Heart left ventricle (tissue), 13 donors: ENCODE data around the gene MYO15B.

ENCODE experiments used
- CTCF ChIP-seq, 12 donors: fragments of 200-600 bp; sonication (generic) in 4 of 12; IDR thresholded peaks; one replicate each; pipeline versions ENCODE4 v1.5.0 to v1.8.0; 2018 to 2022; ENCODE audit warnings: antibody characterized with exemption in 12 of 12, mild to moderate bottlenecking in 5 of 12
- POLR2A ChIP-seq, 2 donors: fragments of 450-650 bp; IDR thresholded peaks; one replicate each; pipeline ENCODE4 v1.6.1; 2017; ENCODE audit warnings: antibody characterized with exemption in 2 of 2, mild to moderate bottlenecking in 2 of 2, moderate library complexity in 2 of 2
- donor health status: ischemic (EF 13 %, LVEDD 7.1; RV severe dilation, severe dysfunction).
- donor health status: DM: no; HTN: yes; CAD: no.
- donor health status: DM: no; HTN: no; CAD: no.
- donor health status: ischemic (EF 25% LVEDD 6.9; RV normal size, moderate dysfunction).
- donor health status: ischemic (EF 25% LVEDD 5.7; RV mildly dilated, moderate dysfunction).
- donor health status: ischemic (EF 35%, LVEDD 5.7; RV mildly dilated, moderate dysfunction).
- donor health status: nonischemic (EF 11% LVEDD 7.7; RV severe dilation, severe dysfunction).
- donor health status: DM: yes; HTN: yes; CAD: no.
- donor health status: PGD.
- donor health status: ischemic (EF 29% LVEDD 5.4; RV normal size, mild dysfunction).
- donor health status: nonischemic (EF 23%, LVEDD 6.1; RV moderate dilation, normal function).

GRCh38 chr17:75564195-75564594 is 23.4 kb upstream of the MYO15B start:
- no peak for TF ChIP-seq POLR2A (IDR thresholded peaks at IDR 0.05)
- TF ChIP-seq CTCF (IDR thresholded peaks at IDR 0.05) = no peak
